Karpas-422 (cell line): ENCODE results near the gene PGAM5. TPM values are rescaled to one million over a fixed set of nuclear protein-coding genes. Genes with fewer than 3 reads are reported as not detected.

Experiments used
- DNase-seq: peaks from one replicate; pipeline ENCODE4 v3.0.0-alpha.2; 2015
- H2AFZ ChIP-seq: fragments of 200-600 bp; sonication (generic); 2 replicates; pipeline ENCODE4 v1.6.1; 2014; ENCODE audit warnings: antibody characterized with exemption, low read length, mixed read lengths
- H3K27ac ChIP-seq: fragments of 200-600 bp; sonication (generic); 2 replicates; pipeline ENCODE4 v1.5.1; 2014; ENCODE audit warnings: mild to moderate bottlenecking, low read length, moderate library complexity
- H3K27me3 ChIP-seq: fragments of 200-600 bp; sonication (generic); 2 replicates; pipeline ENCODE4 v1.6.1; 2014; ENCODE audit warnings: low read length, mixed read lengths
- H3K36me3 ChIP-seq: fragments of 200-600 bp; sonication (generic); 2 replicates; pipeline ENCODE4 v1.6.1; 2014; ENCODE audit warnings: low read length, mixed read lengths; ENCODE audit not compliant: insufficient read depth
- H3K4me1 ChIP-seq: fragments of 200-600 bp; sonication (generic); 2 replicates; pipeline ENCODE4 v1.6.1; 2014; ENCODE audit warnings: mild to moderate bottlenecking, low read length, mixed read lengths
- H3K4me2 ChIP-seq: fragments of 200-600 bp; sonication (generic); 2 replicates; pipeline ENCODE4 v1.6.1; 2014; ENCODE audit warnings: low read length, low read depth, mild to moderate bottlenecking; ENCODE audit not compliant: poor library complexity, severe bottlenecking
- H3K4me3 ChIP-seq: fragments of 200-600 bp; sonication (generic); 2 replicates; pipeline ENCODE4 v1.5.1; 2014; ENCODE audit warnings: mild to moderate bottlenecking, antibody characterized with exemption, low read length, mixed read lengths
- H3K79me2 ChIP-seq: fragments of 200-600 bp; sonication (generic); 2 replicates; pipeline ENCODE4 v1.6.1; 2014; ENCODE audit warnings: mild to moderate bottlenecking, low read length, mixed read lengths
- H3K9ac ChIP-seq: fragments of 200-600 bp; sonication (generic); 2 replicates; pipeline ENCODE4 v1.6.0; 2014; ENCODE audit warnings: low read length
- H3K9me2 ChIP-seq: fragments of 200-600 bp; sonication (generic), shearing (Covaris generic); replicated peaks from 2 replicates; pipeline ENCODE4 v1.6.0; 2014; ENCODE audit warnings: mild to moderate bottlenecking, low read length, moderate library complexity; ENCODE audit not compliant: insufficient read depth
- H3K9me3 ChIP-seq: fragments of 300-700, 200-600 bp; sonication (generic); 2 replicates; pipeline ENCODE4 v1.6.1; 2014; ENCODE audit warnings: low read length, mixed read lengths
- H4K20me1 ChIP-seq: fragments of 200-600 bp; sonication (generic); 2 replicates; pipeline ENCODE4 v1.6.1; 2014; ENCODE audit warnings: mild to moderate bottlenecking, antibody characterized with exemption, low read length, low read depth; ENCODE audit not compliant: insufficient read depth
- total RNA-seq: library from RNA; depleted of rRNA; stranded (reverse); fragments of >200 nt; shearing (Covaris generic); gene quantifications from 2 replicates; pipeline ENCODE4 v1.2.3, GENCODE V29; 2014; ENCODE audit warnings: low replicate concordance

The PGAM5 gene
- total RNA-seq, 1 experiment from 2014 or later, result 42.5 TPM

GRCh38 chr12:132727091-132727794, 16.6 kb downstream of the PGAM5 start:
- Histone ChIP-seq H3K27ac (no peak overlapping the region), H3K4me2 (no peak overlapping the region), H3K9ac (no peak overlapping the region), H3K79me2 (0 out of 2 replicates have a peak, but pooled peaks cover 3% of the 10 kb centered on the region), H3K9me2 (no peaks in the 10 kb centered on the region), H3K4me3 (no peak overlapping the region), H3K27me3 (no peaks in the 10 kb centered on the region), H3K4me1 (no peaks in the 10 kb centered on the region), H3K36me3 (peaks cover 26% of the 10 kb centered on the region), H3K9me3 (no peaks in the 10 kb centered on the region), H4K20me1 (no peaks in the 10 kb centered on the region), H2AFZ (no peak overlapping the region)
- DNase-seq, result no peak

GRCh38 chr12:132728502-132728901, 17.9 kb downstream of the PGAM5 start:
- Histone ChIP-seq H3K9me2 (no peaks in the 10 kb centered on the region), H3K4me1 (no peaks in the 10 kb centered on the region), H3K79me2 (0 out of 2 replicates have a peak, but pooled peaks cover 3% of the 10 kb centered on the region), H3K36me3 (peaks cover 25% of the 10 kb centered on the region), H4K20me1 (no peaks in the 10 kb centered on the region), H3K4me2 (no peak overlapping the region), H3K9ac (no peak overlapping the region), H3K27me3 (no peaks in the 10 kb centered on the region), H3K27ac (no peak overlapping the region), H3K4me3 (no peak overlapping the region), H3K9me3 (no peaks in the 10 kb centered on the region), H2AFZ (no peak overlapping the region)
- no peak for DNase-seq

DNA sequence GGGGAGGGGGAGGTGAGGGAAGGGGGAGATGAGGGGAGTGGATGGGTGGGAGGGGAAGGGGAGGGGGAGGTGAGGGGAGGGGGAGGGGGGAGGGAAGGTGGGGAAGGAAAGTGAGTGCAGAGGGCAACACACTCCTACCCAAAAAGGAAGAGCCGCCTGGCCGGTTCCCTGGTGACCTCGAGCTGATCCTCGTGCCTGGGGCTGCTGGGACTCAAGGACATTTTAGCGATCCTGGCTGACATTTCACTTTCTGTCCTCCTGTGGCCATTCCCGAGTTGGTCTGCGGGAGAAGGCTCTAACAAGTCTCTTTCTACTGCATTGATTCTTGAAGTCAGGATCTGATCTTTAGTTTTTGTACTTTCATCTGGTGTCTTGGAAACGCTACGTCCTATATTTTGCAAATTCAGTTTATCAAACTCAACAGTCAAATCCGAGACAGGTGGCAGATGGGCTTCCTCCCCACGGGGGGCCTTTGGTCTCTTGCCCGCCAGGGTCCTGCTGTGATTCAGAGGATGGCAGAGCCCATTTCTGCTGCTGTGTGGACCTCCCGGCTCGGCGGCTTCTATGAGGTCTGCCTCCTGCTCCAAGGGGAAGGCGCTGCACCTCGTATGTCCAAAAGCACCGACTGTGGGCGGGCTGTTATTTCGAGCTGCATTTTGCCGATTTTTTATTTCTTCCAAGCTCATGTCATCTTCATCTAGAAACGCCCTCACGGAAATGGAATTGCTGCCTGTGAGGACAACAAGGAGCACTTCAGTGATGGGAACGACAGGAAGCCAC, 19.1 kb downstream of the PGAM5 start:
- Histone ChIP-seq H3K9me3 (no peaks in the 10 kb centered on the region), H3K27me3 (no peaks in the 10 kb centered on the region), H3K36me3 (peaks cover 30% of the 10 kb centered on the region), H3K4me1 (no peaks in the 10 kb centered on the region), H3K27ac (no peak overlapping the region), H3K9ac (no peak overlapping the region), H2AFZ (no peak overlapping the region), H3K4me3 (no peak overlapping the region), H3K9me2 (no peaks in the 10 kb centered on the region), H3K4me2 (no peak overlapping the region), H3K79me2 (0 out of 2 replicates have a peak, but pooled peaks cover 4% of the 10 kb centered on the region), H4K20me1 (no peaks in the 10 kb centered on the region)
- no peak for DNase-seq

GRCh38 chr12:132730353-132730752, 19.7 kb downstream of the PGAM5 start:
- H3K9me2 ChIP-seq, result no peaks in the 10 kb centered on the region

DNA sequence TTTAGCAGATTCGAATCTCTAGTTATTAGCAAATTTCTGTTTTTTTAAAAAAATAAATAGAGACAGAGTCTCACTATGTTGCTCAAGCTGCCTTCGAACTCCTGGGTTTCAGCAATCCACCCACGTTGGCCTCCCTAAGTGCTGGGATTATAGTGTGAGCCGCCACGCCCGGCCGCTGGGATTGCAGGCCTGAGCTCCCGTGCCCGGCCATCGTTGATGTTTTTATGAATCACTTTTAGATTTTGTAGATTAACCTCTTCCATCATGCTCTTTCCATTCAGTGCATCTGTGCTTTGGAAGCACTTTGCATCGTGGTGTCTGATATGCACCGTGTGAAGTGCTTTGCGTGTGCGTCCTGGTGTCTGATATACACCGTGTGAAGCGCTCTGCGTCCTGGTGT, 20.9 kb downstream of the PGAM5 start:
- H2AFZ ChIP-seq, result no peak overlapping the region
- H3K27me3 ChIP-seq, result no peaks in the 10 kb centered on the region
- no peak overlapping the region for H3K4me2 ChIP-seq
- peaks cover 33% of the 10 kb centered on the region for H3K36me3 ChIP-seq
- H3K9me2 ChIP-seq, result no peaks in the 10 kb centered on the region
- H3K4me3 ChIP-seq, result no peak overlapping the region
- H3K9me3 ChIP-seq, result no peaks in the 10 kb centered on the region
- H3K4me1 ChIP-seq, result no peaks in the 10 kb centered on the region
- H3K79me2 ChIP-seq, result 0 out of 2 replicates have a peak, but pooled peaks cover 6% of the 10 kb centered on the region
- no peak for DNase-seq
- no peak overlapping the region for H3K9ac ChIP-seq
- H3K27ac ChIP-seq, result no peak overlapping the region
- H4K20me1 ChIP-seq, result no peaks in the 10 kb centered on the region

More at GRCh38 chr12:132730353-132730752, 19.7 kb downstream of the PGAM5 start:
- Histone ChIP-seq H3K9ac (no peak overlapping the region), H3K9me3 (no peaks in the 10 kb centered on the region), H3K4me1 (no peaks in the 10 kb centered on the region), H3K27me3 (no peaks in the 10 kb centered on the region), H3K79me2 (0 out of 2 replicates have a peak, but pooled peaks cover 6% of the 10 kb centered on the region), H3K27ac (no peak overlapping the region), H4K20me1 (no peaks in the 10 kb centered on the region), H2AFZ (no peak overlapping the region), H3K4me3 (no peak overlapping the region), H3K36me3 (peaks cover 32% of the 10 kb centered on the region), H3K4me2 (no peak overlapping the region)
- DNase-seq, result no peak

DNA sequence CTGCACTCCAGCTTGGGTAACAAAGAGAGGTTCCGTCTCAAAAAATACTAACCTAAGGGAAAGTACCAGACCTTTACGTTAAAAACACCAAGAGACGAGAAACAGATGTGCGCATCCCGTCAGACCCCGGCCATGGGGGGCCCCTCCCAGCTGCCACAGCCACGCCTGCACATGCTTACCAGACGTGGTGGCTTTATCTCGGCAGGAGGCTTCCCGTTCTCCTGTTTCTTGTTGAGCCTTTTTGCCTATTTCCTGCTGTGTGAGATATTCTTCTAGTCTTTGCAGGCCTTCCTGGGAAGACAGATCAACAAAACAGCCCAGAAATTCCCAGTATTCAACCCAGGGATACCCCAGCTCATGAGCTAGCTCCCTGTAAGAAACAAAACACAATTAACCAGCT, 23.6 kb downstream of the PGAM5 start:
- H3K4me1 ChIP-seq, result no peaks in the 10 kb centered on the region
- H3K36me3 ChIP-seq, result peaks cover 39% of the 10 kb centered on the region
- H3K27me3 ChIP-seq, result no peaks in the 10 kb centered on the region
- peaks cover 5% of the 10 kb centered on the region; the same call in 1 of the 2 replicates for H3K79me2 ChIP-seq
- H3K4me3 ChIP-seq, result no peak overlapping the region
- H2AFZ ChIP-seq, result no peak overlapping the region
- no peaks in the 10 kb centered on the region for H3K9me3 ChIP-seq
- no peaks in the 10 kb centered on the region for H4K20me1 ChIP-seq
- DNase-seq, result no peak
- H3K4me2 ChIP-seq, result no peak overlapping the region
- no peak overlapping the region for H3K27ac ChIP-seq
- no peaks in the 10 kb centered on the region for H3K9me2 ChIP-seq
- no peak overlapping the region for H3K9ac ChIP-seq

GRCh38 chr12:132735496-132735895, 24.9 kb downstream of the PGAM5 start:
- no peak overlapping the region for H3K27ac ChIP-seq
- no peak overlapping the region for H2AFZ ChIP-seq
- H3K9me2 ChIP-seq, result no peaks in the 10 kb centered on the region
- peaks cover 5% of the 10 kb centered on the region; the same call in 1 of the 2 replicates for H3K79me2 ChIP-seq
- H3K4me1 ChIP-seq, result no peaks in the 10 kb centered on the region
- no peaks in the 10 kb centered on the region for H3K9me3 ChIP-seq
- no peak overlapping the region for H3K4me2 ChIP-seq
- no peak for DNase-seq
- H3K27me3 ChIP-seq, result no peaks in the 10 kb centered on the region
- no peak overlapping the region for H3K4me3 ChIP-seq
- no peak overlapping the region for H3K9ac ChIP-seq
- no peaks in the 10 kb centered on the region for H4K20me1 ChIP-seq
- H3K36me3 ChIP-seq, result peaks cover 50% of the 10 kb centered on the region

DNA sequence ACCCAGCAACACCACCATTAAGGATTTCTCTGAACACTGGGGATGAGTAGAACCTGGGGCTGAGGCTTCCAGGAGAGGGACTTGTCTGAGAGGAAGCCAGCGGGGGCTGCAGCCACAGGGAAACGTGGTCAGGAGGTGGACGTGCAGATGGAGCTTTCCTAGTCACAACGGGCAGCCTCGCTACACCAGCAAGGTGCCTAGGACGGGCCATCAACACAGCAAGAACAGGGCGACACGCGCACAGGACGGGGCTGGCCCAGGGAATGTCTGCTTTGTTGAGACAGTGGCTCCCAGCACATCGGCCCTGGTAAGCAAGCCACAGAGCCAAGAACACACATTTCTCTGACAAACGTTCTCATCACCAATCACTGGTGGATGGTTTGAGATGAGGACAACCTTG, 25.7 kb downstream of the PGAM5 start:
- Histone ChIP-seq H3K79me2 (peaks cover 9% of the 10 kb centered on the region), H2AFZ (no peak overlapping the region), H3K27me3 (no peaks in the 10 kb centered on the region), H3K27ac (no peak overlapping the region), H3K36me3 (peaks cover 56% of the 10 kb centered on the region), H3K9ac (no peak overlapping the region), H4K20me1 (no peaks in the 10 kb centered on the region), H3K4me1 (no peaks in the 10 kb centered on the region), H3K4me2 (no peak overlapping the region), H3K9me3 (no peaks in the 10 kb centered on the region), H3K4me3 (no peak overlapping the region), H3K9me2 (no peaks in the 10 kb centered on the region)
- no peak for DNase-seq
